Right atrium auricular region (tissue), 2 donors: ENCODE data around the gene DUOX1. TPM values are rescaled to one million over a fixed set of nuclear protein-coding genes. Genes with fewer than 3 reads are reported as not detected.

Source experiments
- DNase-seq: peaks from one replicate; pipeline ENCODE4 v3.0.0-alpha.2; 2019; ENCODE audit warnings: low spot score
- H3K27ac ChIP-seq, 2 donors: fragments of 200-600 bp; sonication (generic); 1 replicate in 1 of 2; 2 replicates in 1 of 2; pipeline ENCODE4 v1.5.1; 2016 to 2019
- H3K27me3 ChIP-seq, 2 donors: fragments of 200-600 bp; sonication (generic); one replicate each; pipeline versions ENCODE4 v1.5.1 to v1.6.0; 2017 to 2019
- H3K36me3 ChIP-seq: fragments of 200-600 bp; sonication (generic); one replicate; pipeline ENCODE4 v1.5.1; 2016
- H3K4me1 ChIP-seq, 2 donors: fragments of 200-600 bp; sonication (generic); one replicate each; pipeline versions ENCODE4 v1.5.1 to v1.6.0; 2017 to 2019
- H3K4me3 ChIP-seq, 2 donors: fragments of 200-600 bp; sonication (generic); 1 replicate in 1 of 2; 2 replicates in 1 of 2; pipeline ENCODE4 v1.5.1; 2017 to 2019; ENCODE audit warnings: mild to moderate bottlenecking in 1 of 2, moderate library complexity in 1 of 2
- H3K9me3 ChIP-seq, 2 donors: fragments of 200-600 bp; sonication (generic); one replicate each; pipeline ENCODE4 v1.5.1; 2019
- total RNA-seq, 2 donors: library from RNA; depleted of rRNA; stranded (reverse); fragments of >200 nt; gene quantifications; one replicate each; pipeline ENCODE4 v1.1.0, GENCODE V29; 2016
- TF ChIP-seq, protein P1 (sequence below), 2 donors: fragments of 200-600 bp; sonication (generic); IDR thresholded peaks; one replicate each; pipeline ENCODE4 v1.5.1; 2019; ENCODE audit warnings: antibody characterized with exemption in 2 of 2

DUOX1 gene
- total RNA-seq, 2 donors from 2014 or later, result 1.1 to 3.6 TPM

- Histone ChIP-seq H3K9me3 (no peaks in the 10 kb centered on the region), H3K27me3 (no peaks in the 10 kb centered on the region), H3K36me3 (no peaks in the 10 kb centered on the region), H3K4me1 (peaks cover 0 to 12% of the 10 kb centered on the region in 2 donors), H3K4me3 (no peak overlapping the region), H3K27ac (peak overlapping the region in 1 of 2 donors; percentile 95)
- TF ChIP-seq, protein P1, sequence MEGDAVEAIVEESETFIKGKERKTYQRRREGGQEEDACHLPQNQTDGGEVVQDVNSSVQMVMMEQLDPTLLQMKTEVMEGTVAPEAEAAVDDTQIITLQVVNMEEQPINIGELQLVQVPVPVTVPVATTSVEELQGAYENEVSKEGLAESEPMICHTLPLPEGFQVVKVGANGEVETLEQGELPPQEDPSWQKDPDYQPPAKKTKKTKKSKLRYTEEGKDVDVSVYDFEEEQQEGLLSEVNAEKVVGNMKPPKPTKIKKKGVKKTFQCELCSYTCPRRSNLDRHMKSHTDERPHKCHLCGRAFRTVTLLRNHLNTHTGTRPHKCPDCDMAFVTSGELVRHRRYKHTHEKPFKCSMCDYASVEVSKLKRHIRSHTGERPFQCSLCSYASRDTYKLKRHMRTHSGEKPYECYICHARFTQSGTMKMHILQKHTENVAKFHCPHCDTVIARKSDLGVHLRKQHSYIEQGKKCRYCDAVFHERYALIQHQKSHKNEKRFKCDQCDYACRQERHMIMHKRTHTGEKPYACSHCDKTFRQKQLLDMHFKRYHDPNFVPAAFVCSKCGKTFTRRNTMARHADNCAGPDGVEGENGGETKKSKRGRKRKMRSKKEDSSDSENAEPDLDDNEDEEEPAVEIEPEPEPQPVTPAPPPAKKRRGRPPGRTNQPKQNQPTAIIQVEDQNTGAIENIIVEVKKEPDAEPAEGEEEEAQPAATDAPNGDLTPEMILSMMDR (IDR thresholded peaks at IDR 0.05), result no peak
- no peak for DNase-seq
These were observed 39.2 kb downstream of the DUOX1 start for GRCh38 chr15:45168751-45169551.

- Histone ChIP-seq H3K27ac (peak overlapping the region in 1 of 2 donors; percentile 95), H3K9me3 (no peaks in the 10 kb centered on the region), H3K27me3 (no peaks in the 10 kb centered on the region), H3K36me3 (no peaks in the 10 kb centered on the region), H3K4me3 (no peak overlapping the region), H3K4me1 (peaks cover 0 to 12% of the 10 kb centered on the region in 2 donors)
- TF ChIP-seq, protein P1 (IDR thresholded peaks at IDR 0.05), result no peak
- DNase-seq, result no peak
These were observed 40.0 kb downstream of the DUOX1 start for GRCh38 chr15:45169608-45170480.

DNA sequence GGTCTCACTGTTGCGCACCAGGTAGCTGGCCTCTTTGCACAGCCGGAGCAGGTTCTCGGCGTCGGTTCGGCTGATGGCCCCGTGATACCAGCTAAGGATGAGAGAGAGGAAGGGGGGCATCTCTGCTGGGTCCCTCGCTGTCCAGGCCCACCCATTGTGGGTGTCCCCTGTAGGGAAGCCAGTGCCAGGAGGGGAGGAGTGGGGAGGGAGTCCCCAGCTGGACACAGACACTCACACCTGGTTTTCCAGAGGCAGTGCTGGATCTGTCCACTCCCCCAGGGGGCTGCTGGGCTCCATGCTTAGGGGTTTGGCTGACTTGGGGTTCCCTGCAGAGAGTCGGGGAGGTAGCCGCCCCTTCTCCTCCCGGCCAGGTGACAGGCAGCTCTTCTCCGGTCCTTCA is 42.1 kb downstream of the DUOX1 start:
- DNase-seq, result no peak
- H3K4me1 ChIP-seq, result no peaks in the 10 kb centered on the region
- H3K4me3 ChIP-seq, result no peak overlapping the region
- TF ChIP-seq, protein P1 (IDR thresholded peaks at IDR 0.05), result no peak
- no peaks in the 10 kb centered on the region for H3K9me3 ChIP-seq
- H3K27ac ChIP-seq, result no peak overlapping the region
- no peaks in the 10 kb centered on the region for H3K36me3 ChIP-seq
- H3K27me3 ChIP-seq, result no peaks in the 10 kb centered on the region

- H3K36me3 ChIP-seq, result no peaks in the 10 kb centered on the region
- DNase-seq, result no peak
- TF ChIP-seq, protein P1 (IDR thresholded peaks at IDR 0.05), result no peak
These were observed 44.3 kb downstream of the DUOX1 start for GRCh38 chr15:45174069-45174468.

GRCh38 chr15:45174577-45174976 is 44.8 kb downstream of the DUOX1 start:
- no peak for DNase-seq
- Histone ChIP-seq H3K9me3 (no peaks in the 10 kb centered on the region), H3K27me3 (no peaks in the 10 kb centered on the region), H3K36me3 (no peaks in the 10 kb centered on the region), H3K27ac (no peak overlapping the region), H3K4me3 (no peak overlapping the region), H3K4me1 (no peaks in the 10 kb centered on the region)
- TF ChIP-seq, protein P1 (IDR thresholded peaks at IDR 0.05), result no peak

More at GRCh38 chr15:45174069-45174468, 44.3 kb downstream of the DUOX1 start:
- Histone ChIP-seq H3K4me3 (no peak overlapping the region), H3K9me3 (no peaks in the 10 kb centered on the region), H3K27me3 (no peaks in the 10 kb centered on the region), H3K27ac (no peak overlapping the region), H3K4me1 (no peaks in the 10 kb centered on the region)
